GM23248 (cell line): ENCODE data around the gene HERC3. TPM values are rescaled to one million over a fixed set of nuclear protein-coding genes. Genes with fewer than 3 reads are reported as not detected.

Experiments used
- DNase-seq: peaks from one replicate; pipeline ENCODE4 v3.0.0-alpha.2; 2015
- H2AFZ ChIP-seq: fragments of 200-600 bp; sonication (generic); 2 replicates; pipeline ENCODE4 v1.6.1; 2016; ENCODE audit warnings: antibody characterized with exemption
- H3F3A ChIP-seq: fragments of 200-600 bp; sonication (generic); 2 replicates; pipeline ENCODE4 v1.6.1; 2016; ENCODE audit warnings: mild to moderate bottlenecking, antibody characterized with exemption, mixed run types; ENCODE audit not compliant: insufficient read depth
- H3K27ac ChIP-seq: fragments of 200-600 bp; sonication (generic); 2 replicates; pipeline ENCODE4 v1.5.1; 2016; ENCODE audit warnings: mild to moderate bottlenecking
- H3K27me3 ChIP-seq: fragments of 200-600 bp; sonication (generic); replicated peaks from 2 replicates; pipeline ENCODE4 v1.6.1; 2016; ENCODE audit warnings: mild to moderate bottlenecking; ENCODE audit not compliant: insufficient read depth
- H3K36me3 ChIP-seq: fragments of 200-600 bp; sonication (generic); 2 replicates; pipeline ENCODE4 v1.6.1; 2016; ENCODE audit warnings: low read depth, mild to moderate bottlenecking
- H3K4me1 ChIP-seq: fragments of 200-600 bp; sonication (generic); 2 replicates; pipeline ENCODE4 v1.6.1; 2016; ENCODE audit warnings: mild to moderate bottlenecking; ENCODE audit not compliant: insufficient read depth
- H3K4me2 ChIP-seq: fragments of 200-600 bp; sonication (generic); one replicate; pipeline ENCODE4 v1.6.1; 2016; ENCODE audit warnings: mild to moderate bottlenecking; ENCODE audit not compliant: unreplicated experiment
- H3K4me3 ChIP-seq: fragments of 200-600 bp; sonication (generic); 2 replicates; pipeline ENCODE4 v1.5.1; 2016; ENCODE audit warnings: mild to moderate bottlenecking
- H3K79me2 ChIP-seq: fragments of 200-600 bp; sonication (generic); 2 replicates; pipeline ENCODE4 v1.6.1; 2016; ENCODE audit warnings: mild to moderate bottlenecking; ENCODE audit not compliant: insufficient read depth
- H3K9ac ChIP-seq: fragments of 200-600 bp; sonication (generic); 2 replicates; pipeline ENCODE4 v1.6.1; 2016; ENCODE audit warnings: mild to moderate bottlenecking
- H3K9me2 ChIP-seq: fragments of 200-600 bp; sonication (generic); 2 replicates; pipeline ENCODE4 v1.6.1; 2016; ENCODE audit warnings: mixed run types, mild to moderate bottlenecking, moderate library complexity; ENCODE audit not compliant: insufficient read depth
- H3K9me3 ChIP-seq: fragments of 200-600 bp; sonication (generic); one replicate; pipeline ENCODE4 v1.6.1; 2017; ENCODE audit warnings: low read depth
- H4K20me1 ChIP-seq: fragments of 200-600 bp; sonication (generic); 2 replicates; pipeline ENCODE4 v1.6.0; 2016; ENCODE audit not compliant: insufficient read depth
- EZH2 ChIP-seq: fragments of 200-600 bp; sonication (generic); IDR thresholded peaks from 2 replicates; pipeline ENCODE4 v1.6.1; 2018; ENCODE audit warnings: antibody characterized with exemption, mild to moderate bottlenecking; ENCODE audit not compliant: insufficient read depth, poor library complexity, severe bottlenecking
- EZH2phosphoT487 ChIP-seq: fragments of 200-600 bp; sonication (generic); IDR thresholded peaks from 2 replicates; pipeline ENCODE4 v1.6.1; 2018; ENCODE audit warnings: antibody characterized with exemption, moderate library complexity, mild to moderate bottlenecking, low read depth; ENCODE audit not compliant: insufficient read depth
- WGBS, 2 experiments: methylation state at CpG; one replicate each; pipeline ENCODE4 v1.1.6; 2015 to 2017; ENCODE audit warnings: low lambda C conversion rate in 2 of 2, low coverage in 1 of 2; ENCODE audit errors: missing lambda C conversion rate in 2 of 2; 5-methylcytosine and 5-hydroxymethylcytosine counted together
- in situ Hi-C: fragments of 300-500 bp; cut with MboI; formaldehyde crosslinking; loops from 2 replicates; pipeline ENCODE4 v1.15.0; 2020
- polyA plus RNA-seq: library from polyadenylated mRNA; unstranded; fragments of >200 nt; fragmentation: Nextera tagmentation; extraction: Ambion mirVana; gene quantifications from 2 replicates; pipeline ENCODE4 v1.2.1, GENCODE V29; 2016
- total RNA-seq: library from RNA; depleted of rRNA; stranded (reverse); fragments of >200 nt; shearing (Covaris generic); gene quantifications from 2 replicates; pipeline ENCODE4 v1.2.3, GENCODE V29; 2014

HERC3 gene
- total and polyA plus RNA-seq, 2 experiments from 2014 or later: 25.8 to 27.6 TPM

DNA sequence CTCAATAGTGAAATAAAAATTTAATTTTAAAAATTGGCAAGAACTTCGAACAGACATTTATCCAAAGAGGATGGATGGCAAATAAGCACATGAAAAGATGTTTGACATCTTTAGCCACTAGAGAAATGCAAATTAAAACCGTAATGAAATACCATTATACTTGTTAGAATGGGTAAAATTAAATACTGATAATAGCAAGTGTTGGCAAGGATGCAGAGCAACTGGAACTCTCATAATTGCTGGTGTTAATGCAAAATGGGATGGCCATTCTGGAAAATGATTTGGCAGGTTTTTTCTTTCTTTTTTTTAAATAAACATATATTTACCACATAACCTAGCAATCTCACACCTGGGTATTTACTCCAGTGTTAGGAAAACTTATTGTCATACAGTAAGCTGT lies 51.7 kb downstream of the HERC3 start:
- no peak overlapping the region for H3K4me3 ChIP-seq
- no peak overlapping the region for H3K27ac ChIP-seq
- H3K9ac ChIP-seq: no peak overlapping the region
- 0 out of 2 replicates have a peak, but pooled peaks cover 6% of the 10 kb centered on the region for H3F3A ChIP-seq
- H3K9me2 ChIP-seq: no peaks in the 10 kb centered on the region
- DNase-seq: no peak
- H4K20me1 ChIP-seq: no peaks in the 10 kb centered on the region
- TF ChIP-seq EZH2phosphoT487 (no peak), EZH2 (no peak)
- WGBS, 2 experiments: 72 to 77% methylated on average over 2 of the region's 2 CpGs
- no peak overlapping the region for H2AFZ ChIP-seq
- peaks cover 7% of the 10 kb centered on the region for H3K9me3 ChIP-seq
- H3K4me1 ChIP-seq: no peaks in the 10 kb centered on the region
- H3K27me3 ChIP-seq: no peaks in the 10 kb centered on the region
- in situ Hi-C loops: no loop called here
- H3K79me2 ChIP-seq: peaks cover 28% of the 10 kb centered on the region
- no peaks in the 10 kb centered on the region for H3K36me3 ChIP-seq
- H3K4me2 ChIP-seq: no peak overlapping the region

DNA sequence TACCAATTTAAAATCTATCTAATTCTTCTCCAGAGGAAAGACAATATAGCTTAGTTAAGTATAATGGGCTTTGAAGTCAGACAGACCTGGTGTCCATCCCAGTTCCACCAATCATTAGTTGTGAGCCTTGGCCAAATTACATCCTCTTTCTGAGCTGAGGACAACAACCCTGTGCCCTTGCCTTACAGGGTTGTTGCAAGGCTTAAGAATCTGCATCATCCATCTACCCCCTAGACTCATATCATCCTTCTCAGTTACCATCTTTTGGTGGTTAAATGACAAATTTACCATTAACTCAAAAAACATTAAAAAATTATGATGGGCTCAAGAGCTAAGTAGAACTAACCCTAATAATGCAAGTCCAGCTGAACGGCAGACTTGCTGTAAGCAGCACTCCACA lies 53.7 kb downstream of the HERC3 start:
- in situ Hi-C loops: no loop called here

DNA sequence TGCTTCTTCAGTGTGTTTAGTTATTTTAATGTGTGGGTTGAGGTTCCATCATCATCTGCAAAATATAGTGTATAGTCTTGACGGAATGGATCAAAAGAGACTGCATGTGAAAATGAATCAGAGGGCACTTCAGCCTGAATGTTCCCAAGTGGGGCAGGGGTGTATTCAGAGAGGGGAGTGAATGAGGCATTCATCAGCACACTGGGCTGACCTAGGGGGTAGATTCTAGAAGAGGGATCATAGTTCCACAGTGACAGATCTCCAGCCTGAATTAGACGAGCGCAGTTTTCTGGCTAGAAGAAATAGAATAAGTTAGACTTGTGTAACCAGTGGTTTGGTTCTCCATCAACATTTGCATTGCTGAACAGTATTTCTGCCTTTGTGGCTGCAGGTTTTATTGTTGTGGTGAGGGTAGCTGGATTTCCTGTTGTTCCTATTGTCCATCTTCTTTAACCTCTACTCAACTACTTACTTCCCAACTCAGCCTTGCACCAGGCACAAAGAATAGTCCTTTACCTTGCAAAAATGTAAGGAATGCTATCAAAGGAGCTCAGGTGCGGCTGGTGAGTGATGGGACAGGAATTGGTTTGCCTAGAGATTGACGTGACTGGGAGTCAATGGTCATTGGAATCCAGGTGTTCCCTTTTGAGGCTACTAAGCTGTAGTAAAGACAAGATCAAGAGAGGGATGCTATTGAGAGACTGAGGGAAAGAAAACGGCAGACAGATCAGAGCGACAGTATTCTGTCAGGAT lies 54.4 kb downstream of the HERC3 start:
- in situ Hi-C loops: no loop called here
- WGBS, 2 experiments: 99% methylated on average over 7 of the region's 7 CpGs
- TF ChIP-seq EZH2 (no peak), EZH2phosphoT487 (no peak)
- Histone ChIP-seq H3K4me1 (no peaks in the 10 kb centered on the region), H3K4me2 (no peak overlapping the region), H3K9me2 (no peaks in the 10 kb centered on the region), H3K9me3 (peaks cover 7% of the 10 kb centered on the region), H3K4me3 (no peak overlapping the region), H2AFZ (no peak overlapping the region), H3K36me3 (no peaks in the 10 kb centered on the region), H3K27ac (no peak overlapping the region), H3K79me2 (peaks cover 53% of the 10 kb centered on the region), H3K9ac (no peak overlapping the region), H3F3A (0 out of 2 replicates have a peak, but pooled peaks cover 7% of the 10 kb centered on the region), H3K27me3 (no peaks in the 10 kb centered on the region), H4K20me1 (no peaks in the 10 kb centered on the region)
- DNase-seq: no peak

More for the DNA sequence above, 53.7 kb downstream of the HERC3 start:
- TF ChIP-seq EZH2phosphoT487: no peak
- TF ChIP-seq EZH2: no peak
- Histone ChIP-seq H3K27me3 (no peaks in the 10 kb centered on the region), H3K4me2 (no peak overlapping the region), H4K20me1 (no peaks in the 10 kb centered on the region), H3K4me1 (no peaks in the 10 kb centered on the region), H3K27ac (no peak overlapping the region), H2AFZ (no peak overlapping the region), H3F3A (0 out of 2 replicates have a peak, but pooled peaks cover 7% of the 10 kb centered on the region), H3K9me3 (peaks cover 7% of the 10 kb centered on the region), H3K4me3 (no peak overlapping the region), H3K36me3 (no peaks in the 10 kb centered on the region), H3K9me2 (no peaks in the 10 kb centered on the region), H3K79me2 (peaks cover 46% of the 10 kb centered on the region), H3K9ac (no peak overlapping the region)
- 61 to 72% methylated on average over 1 of the region's 1 CpG for WGBS, 2 experiments
- DNase-seq: no peak

- Histone ChIP-seq H3K9ac (no peak overlapping the region), H2AFZ (no peak overlapping the region), H3F3A (0 out of 2 replicates have a peak, but pooled peaks cover 7% of the 10 kb centered on the region), H3K4me2 (no peak overlapping the region), H3K4me1 (no peaks in the 10 kb centered on the region), H3K4me3 (no peak overlapping the region), H3K36me3 (0 out of 2 replicates have a peak, but pooled peaks cover 4% of the 10 kb centered on the region), H3K79me2 (peaks cover 56% of the 10 kb centered on the region), H3K9me2 (no peaks in the 10 kb centered on the region), H3K27ac (no peak overlapping the region), H3K9me3 (no peaks in the 10 kb centered on the region), H3K27me3 (no peaks in the 10 kb centered on the region), H4K20me1 (no peaks in the 10 kb centered on the region)
- no peak for DNase-seq
- WGBS, 2 experiments: 80 to 82% methylated on average over 3 of the region's 3 CpGs
- no peak for TF ChIP-seq EZH2
- TF ChIP-seq EZH2phosphoT487: no peak
- in situ Hi-C loops: loop anchor here (10.0 kb wide), 1 partner anchor 115 kb away; no protein-coding TSS in a partner anchor
These were observed 57.4 kb downstream of the HERC3 start for GRCh38 chr4:88649716-88650115.
